Stimulated activated CD4-positive, alpha-beta T cell treated with anti-CD3 and anti-CD28 coated beads, Interleukin-15, amount 100 ng/mL, for 1 hour (primary cell): ENCODE measurements around the gene DSP.

ENCODE experiments used
- DNase-seq, 2 donors: peaks; one replicate each; pipeline ENCODE4 v3.0.0-alpha.2; 2020; ENCODE audit warnings: low read depth in 1 of 2, low spot score in 1 of 2

The DSP gene, protein sequence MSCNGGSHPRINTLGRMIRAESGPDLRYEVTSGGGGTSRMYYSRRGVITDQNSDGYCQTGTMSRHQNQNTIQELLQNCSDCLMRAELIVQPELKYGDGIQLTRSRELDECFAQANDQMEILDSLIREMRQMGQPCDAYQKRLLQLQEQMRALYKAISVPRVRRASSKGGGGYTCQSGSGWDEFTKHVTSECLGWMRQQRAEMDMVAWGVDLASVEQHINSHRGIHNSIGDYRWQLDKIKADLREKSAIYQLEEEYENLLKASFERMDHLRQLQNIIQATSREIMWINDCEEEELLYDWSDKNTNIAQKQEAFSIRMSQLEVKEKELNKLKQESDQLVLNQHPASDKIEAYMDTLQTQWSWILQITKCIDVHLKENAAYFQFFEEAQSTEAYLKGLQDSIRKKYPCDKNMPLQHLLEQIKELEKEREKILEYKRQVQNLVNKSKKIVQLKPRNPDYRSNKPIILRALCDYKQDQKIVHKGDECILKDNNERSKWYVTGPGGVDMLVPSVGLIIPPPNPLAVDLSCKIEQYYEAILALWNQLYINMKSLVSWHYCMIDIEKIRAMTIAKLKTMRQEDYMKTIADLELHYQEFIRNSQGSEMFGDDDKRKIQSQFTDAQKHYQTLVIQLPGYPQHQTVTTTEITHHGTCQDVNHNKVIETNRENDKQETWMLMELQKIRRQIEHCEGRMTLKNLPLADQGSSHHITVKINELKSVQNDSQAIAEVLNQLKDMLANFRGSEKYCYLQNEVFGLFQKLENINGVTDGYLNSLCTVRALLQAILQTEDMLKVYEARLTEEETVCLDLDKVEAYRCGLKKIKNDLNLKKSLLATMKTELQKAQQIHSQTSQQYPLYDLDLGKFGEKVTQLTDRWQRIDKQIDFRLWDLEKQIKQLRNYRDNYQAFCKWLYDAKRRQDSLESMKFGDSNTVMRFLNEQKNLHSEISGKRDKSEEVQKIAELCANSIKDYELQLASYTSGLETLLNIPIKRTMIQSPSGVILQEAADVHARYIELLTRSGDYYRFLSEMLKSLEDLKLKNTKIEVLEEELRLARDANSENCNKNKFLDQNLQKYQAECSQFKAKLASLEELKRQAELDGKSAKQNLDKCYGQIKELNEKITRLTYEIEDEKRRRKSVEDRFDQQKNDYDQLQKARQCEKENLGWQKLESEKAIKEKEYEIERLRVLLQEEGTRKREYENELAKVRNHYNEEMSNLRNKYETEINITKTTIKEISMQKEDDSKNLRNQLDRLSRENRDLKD (N-terminal part only)

DNA sequence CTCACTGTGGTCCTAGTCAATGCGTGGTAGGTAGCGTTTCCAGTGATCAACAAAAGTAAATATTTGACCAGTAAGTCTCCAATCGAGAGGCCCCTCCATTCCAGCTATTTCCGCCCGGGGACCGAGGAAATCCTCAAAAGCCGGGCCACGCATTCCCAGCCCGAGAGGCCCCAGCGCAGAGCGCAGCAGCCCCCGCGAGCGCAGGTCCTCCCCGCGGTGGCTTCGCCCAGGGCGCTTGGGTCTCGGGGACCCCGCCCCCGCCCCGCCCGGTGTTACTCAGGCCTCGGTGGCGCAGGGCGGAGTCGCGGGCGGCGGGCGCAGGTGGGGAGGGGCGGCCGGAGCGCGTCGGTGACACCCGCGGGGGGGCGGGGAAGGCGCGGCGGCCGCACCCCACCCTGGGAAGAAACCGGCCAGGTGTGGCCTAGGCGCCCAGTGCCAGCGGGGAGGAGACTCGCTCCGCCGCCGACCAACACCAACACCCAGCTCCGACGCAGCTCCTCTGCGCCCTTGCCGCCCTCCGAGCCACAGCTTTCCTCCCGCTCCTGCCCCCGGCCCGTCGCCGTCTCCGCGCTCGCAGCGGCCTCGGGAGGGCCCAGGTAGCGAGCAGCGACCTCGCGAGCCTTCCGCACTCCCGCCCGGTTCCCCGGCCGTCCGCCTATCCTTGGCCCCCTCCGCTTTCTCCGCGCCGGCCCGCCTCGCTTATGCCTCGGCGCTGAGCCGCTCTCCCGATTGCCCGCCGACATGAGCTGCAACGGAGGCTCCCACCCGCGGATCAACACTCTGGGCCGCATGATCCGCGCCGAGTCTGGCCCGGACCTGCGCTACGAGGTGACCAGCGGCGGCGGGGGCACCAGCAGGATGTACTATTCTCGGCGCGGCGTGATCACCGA lies at the start of gene DSP:
Gene DSP (plus strand): TSS at position 497 of the 890 bp plus-strand sequence. CDS start 245 bp downstream, at position 742.
- no peak for DNase-seq

DNA sequence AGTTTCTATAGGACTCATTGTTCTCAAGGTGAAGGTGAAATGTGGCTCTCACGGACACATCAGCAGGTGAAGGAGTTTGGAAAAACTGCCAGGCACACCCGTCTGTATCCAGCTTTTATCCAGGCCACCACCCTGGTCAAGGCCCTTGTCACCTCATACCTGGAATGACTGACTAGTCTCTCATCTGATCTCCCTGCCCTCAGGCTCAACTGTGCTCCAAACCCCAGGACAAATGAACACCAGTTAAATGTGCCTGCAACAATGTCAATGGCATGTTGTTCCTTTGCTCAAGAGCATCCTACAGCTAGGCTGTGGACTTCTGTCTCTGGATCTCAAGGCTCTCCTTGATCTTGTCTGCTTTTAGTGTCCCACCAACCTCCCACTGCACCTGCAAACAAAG lies 47.6 kb upstream of the DSP start:
- no peak for DNase-seq

DNA sequence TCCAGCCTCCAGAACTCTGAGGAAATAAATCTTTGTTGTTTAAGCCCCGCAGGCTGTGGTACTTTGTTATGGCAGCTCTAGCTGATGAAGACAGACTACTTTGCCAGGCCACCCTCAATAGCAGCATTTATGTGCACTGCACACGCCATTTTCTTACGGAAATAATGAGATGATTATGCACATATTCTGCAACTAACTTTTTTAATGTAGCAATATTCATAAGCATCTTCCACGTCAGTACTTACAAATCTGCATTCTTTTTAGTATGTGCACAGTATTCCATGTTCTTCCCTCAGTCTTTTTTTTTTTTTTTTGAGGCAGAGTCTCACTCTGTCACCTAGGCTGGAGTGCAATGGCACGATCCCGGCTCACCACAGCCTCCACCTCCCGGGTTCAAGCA lies 46.8 kb upstream of the DSP start:
- DNase-seq: no peak

DNA sequence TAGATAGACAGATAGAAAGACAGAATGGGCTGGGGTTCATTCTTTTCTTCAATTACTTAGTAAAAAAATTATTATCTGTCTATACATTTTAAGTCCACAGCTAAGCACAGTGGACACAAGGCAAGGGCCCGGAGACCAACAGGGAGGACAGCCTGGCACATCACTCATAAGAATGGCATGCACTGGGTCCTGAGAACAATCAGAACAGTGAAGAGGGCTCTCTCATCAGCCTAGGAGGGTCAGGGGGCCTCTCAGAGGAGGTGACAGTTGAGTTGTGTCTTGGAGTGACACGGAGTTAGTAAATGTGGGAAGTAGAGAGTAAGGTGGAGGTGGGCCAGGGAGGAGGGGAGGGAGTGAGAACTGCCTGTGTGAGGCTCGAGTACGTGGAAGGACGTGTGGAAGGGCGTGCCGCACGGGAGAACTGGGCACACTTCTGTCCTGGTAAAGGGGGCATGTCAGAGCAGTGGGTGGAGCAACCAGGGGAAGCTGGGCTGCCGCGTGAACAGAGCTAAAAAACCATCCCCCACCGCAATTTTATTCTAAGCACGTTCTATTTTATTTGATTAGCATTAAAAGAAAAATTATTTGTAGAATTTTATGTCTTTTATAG lies 45.1 kb upstream of the DSP start:
- DNase-seq: no peak

DNA sequence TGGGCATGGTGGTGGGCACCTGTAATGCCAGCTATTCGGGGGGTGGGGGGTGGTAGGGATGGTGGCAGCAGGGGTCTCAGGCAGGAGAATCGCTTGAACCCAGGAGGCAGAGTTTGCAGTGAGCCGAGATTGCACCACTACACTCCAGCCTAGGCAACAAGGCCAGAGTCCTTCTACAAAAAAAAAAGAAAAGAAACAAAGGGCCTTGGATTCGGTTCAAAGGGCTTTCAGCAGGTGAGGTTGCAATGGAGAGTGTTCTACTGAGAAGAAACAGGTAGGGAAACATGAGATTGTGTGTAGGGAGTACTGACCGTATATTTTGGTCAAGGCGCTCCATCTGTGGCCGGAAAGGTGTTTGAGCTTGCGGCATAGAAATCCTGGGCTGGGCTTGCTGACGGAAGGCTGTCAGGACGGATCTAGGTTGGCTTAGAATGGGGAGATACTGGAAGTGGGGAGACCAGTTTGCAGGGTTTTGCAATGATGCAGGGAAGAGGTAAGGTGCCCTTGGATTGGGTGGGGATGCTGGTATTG lies 40.7 kb upstream of the DSP start:
- no peak for DNase-seq

DNA sequence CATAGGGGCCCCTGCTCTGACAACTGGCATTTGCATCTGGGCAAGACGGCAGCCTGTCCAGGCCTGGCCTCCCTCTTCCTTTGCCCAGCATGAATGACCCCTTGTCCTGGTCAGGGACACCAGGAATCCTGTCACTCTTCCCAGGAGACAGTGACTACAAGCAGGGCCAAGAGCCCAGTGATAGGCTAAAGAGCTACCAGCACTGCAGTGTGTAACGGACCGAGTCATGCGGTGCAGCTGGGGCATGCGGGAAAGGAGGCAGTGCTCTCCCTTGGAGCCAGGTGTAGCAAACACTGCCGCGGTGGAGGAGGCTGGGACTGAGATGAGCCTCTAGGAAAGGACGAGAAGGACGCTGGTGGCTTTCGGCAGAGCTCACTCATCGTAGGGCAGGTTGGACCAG lies 38.7 kb upstream of the DSP start:
- no peak for DNase-seq

DNA sequence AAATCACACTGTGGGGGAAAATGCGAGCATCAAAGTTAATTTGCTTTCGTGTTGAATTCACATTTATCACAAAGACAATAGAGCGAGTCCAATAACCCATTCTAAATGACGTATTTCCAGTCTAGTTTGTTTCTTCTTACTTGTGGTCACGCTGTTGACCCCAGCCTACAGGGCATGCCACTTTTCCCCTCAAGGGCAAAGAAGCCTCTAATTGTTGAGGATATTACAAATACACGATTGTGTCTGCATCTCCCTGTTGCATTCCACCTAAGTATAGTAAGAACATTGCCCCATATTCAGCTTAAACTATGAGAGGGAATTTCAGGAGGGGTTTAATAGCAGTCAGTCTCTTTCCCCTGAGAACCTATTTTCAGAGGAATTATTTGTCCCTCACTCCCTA lies 37.4 kb upstream of the DSP start:
- no peak for DNase-seq

DNA sequence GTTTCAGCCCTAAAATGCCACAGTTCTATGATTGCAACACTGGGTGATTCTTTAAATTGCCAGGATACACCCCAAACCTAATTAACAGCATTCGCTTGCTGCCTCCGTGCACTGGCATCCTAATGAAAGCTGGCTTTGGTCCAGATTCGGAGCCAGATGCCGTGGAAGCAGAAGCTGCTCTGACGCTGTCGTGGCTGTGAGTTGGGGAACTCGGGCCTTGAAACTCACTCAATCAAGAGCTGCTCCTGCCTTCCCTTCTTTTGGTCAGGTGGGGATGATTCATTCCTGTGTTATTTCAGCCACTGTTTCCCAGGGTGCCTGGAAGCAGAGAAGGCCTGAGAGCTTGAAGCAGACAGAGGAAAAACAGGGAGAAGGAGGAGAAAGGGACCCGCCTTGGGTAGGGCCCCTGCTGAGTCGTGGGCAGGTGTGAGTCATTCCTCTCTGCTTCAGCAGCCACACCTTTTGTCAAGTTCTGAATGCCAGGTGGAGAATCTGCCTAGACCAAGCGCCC lies 36.2 kb upstream of the DSP start:
- DNase-seq: no peak

DNA sequence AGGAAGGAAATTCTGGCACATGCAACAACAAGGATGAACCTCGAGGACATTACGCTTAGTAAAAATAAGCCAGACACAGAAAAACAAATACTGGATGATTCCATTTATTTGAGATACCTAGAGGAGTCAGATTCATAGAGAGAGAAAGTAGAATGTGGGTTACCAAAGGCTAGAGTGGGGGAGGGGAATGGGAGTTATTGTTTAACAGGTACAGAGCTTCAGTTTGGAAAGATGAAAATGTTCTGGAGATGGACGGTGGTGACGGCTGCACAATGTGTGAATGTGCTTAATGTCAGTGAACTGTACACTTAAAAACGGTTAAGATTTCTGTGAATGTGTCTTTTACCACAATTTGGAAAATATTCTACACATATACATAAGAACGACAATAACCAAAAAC lies 33.9 kb upstream of the DSP start:
- DNase-seq: no peak

DNA sequence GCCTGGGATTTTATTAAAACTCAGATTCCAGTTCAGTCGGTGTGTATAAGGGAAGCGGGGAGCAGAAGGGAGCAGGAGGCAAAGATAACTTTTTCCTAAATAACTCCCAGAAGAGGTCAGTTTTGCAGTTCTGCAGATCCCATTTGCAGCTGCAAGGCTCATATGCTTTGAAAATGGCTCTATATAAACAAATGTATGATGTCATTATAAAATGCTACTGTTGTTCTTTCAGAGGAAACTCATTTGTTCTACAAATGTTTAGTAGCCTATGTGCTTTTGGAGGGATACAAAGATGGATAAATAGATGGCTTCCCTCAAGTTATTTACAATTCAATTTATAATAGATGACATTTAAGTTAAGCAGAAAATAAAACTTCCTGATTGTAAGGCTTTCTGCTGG lies 29.2 kb upstream of the DSP start:
- DNase-seq: no peak

DNA sequence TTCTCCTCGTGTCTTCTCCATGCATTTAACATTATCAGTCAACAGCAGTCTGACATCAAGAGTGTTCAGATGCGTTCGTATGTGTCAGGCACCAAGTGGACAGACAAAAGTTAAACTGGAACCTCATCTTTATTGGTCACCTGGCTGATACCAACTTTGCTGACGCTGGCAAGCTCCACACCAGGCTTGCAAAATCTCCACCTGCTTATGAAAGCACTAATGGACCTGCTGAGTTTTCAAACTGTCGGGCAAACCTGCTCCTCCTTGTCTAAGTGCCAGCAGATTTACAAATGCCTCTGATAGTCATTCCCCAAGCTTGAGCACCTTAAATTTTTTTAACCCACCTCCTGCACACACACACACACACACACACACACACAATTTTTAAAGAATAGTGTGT lies 27.9 kb upstream of the DSP start:
- no peak for DNase-seq

DNA sequence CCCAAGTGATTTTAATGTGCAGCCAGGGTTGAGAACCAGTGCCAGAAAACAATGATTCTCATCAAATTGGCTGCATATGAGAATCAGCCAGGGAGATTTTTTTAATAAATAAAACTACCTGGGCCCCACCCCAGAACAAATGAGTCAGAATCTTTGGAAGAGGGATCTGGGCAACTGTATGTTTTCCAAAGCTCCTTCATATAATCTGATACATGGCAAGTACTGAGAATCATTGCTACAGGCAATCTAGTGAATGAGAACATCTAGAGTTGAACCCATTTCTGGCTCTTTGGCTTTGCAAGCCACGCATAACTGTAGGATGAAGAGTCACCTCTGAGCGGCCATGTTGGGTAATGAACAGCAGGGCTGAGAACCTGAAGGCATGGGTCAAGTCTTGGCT lies 26.1 kb upstream of the DSP start:
- DNase-seq: no peak

DNA sequence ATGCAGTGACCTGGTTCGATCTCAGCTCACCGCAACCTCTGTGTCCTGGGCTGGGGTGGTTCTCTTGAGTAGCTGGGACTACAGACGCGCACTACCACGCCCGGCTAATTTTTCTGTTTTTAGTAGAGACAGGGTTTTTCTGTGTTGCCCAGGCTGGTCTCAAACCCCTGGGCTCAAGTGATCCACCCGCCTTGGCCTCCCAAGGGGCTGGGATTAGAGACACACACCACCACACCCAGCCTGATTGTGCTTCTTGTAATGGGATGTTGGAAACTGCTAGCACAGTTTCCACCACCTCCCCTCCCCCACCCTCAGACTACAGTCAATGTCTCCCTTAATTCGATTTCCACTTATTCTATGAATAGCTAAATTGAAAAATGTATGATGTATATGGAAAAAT lies 22.6 kb upstream of the DSP start:
- no peak for DNase-seq

DNA sequence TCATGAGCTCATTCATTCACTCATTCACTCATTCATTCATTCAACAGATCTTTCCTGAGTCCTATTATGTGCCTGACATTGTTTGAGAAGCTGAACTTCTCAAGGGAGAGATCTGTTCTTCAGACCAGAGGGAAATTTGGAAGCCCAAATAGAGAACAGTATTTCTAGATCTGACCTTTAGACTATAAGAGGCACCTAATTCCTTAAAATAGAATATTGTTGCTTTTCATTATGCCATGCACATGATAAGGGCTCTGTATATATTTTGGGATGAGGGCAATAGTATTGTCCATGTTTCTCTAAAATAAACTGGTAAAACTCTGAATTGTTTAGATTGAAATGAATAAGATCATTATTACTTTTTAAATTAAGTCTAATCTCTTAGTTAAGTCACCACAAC lies 18.6 kb upstream of the DSP start:
- DNase-seq: no peak

DNA sequence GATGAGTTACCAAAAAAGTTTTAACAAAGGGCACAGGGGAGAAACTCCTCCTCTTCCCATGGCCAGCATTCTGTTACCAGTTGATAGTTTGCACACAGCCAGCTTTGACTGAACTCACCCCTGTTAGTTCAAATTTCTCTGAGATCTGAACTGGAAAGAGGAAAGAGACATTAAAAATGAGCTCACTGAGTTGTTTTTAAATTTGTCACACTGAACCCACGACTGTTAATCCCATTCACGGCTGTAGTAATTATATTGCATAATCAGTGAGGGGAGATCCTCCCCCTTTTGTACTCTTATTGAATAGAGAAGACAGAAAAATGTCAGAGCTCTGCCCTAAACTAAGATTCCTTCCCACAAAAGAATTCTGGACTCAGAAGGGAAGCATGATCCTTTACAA lies 17.5 kb upstream of the DSP start:
- DNase-seq: no peak

DNA sequence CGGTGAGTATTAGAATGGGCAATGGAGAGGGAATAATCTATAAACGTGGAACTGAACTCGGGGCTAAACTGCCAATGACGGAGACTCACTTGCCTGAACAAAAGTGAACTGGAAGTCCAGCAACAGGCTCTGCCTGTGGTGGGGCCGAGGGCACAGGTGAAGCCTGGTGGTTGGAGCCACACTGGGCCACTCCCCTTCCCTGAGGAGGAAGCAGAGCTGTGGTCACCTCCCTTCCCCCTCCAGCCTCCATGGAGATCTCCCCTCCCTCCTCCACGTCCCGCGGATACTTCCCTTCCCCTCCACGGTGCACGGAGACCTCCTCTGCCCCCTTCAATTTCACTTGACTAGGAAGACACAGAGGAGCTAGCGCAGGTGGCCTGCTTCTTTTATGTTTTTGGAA lies 14.7 kb upstream of the DSP start:
- DNase-seq: no peak

DNA sequence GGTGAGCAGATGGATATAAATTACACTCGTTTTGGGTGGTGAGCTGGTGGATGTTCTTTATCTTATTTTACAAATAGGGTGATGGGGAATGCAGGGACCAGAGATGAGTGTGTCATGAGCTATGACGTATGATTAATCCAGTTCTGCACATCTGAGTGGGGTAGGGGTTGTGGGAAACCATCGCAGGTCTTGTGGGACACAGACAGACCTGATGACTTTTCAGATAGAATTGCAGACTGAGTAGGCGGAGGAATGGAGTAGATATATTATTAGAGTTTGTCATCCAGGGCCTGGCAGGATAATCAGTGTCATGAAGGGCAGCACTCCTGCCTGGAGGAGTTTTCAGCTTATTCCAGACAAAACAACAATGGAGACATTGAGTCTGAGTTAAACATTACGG lies 12.9 kb upstream of the DSP start:
- DNase-seq: no peak

DNA sequence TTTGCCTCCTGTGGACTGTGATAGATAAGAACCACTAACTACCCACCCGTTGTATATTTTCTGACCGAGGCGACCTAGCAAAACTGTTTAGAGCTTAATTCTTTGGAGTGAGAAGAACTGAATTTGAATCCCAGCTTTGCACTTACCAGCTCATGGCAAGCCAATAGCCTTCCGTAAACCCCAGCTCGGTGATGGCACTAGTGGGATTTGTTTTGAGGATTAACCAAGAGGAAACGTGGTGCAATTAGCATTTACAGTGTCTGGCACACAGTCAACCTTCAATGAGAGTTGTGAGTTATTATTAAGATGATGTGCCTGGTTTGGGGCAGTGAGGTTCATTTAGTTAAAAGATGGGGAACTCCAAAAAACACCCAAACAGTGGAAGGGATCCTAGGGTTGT lies 12.3 kb upstream of the DSP start:
- no peak for DNase-seq

DNA sequence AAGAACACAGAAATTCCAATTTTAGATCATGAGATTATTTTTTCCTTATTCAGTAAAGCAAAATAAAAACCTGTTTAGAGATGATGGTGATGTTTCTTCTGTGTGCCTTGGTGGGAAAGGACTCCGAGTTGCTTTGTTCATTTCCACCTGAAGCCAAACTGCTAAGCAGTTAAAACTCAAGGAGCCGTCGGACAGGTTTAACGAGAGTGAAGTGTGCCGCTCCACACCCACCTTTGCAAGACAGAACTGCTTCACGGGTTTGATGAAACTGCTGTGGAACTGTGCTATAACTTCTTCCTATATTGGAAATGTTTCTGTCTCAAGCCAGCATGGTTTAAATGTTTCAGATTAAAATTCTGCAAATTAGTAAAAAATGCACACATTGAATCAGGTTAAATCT lies 9.2 kb upstream of the DSP start:
- no peak for DNase-seq

DNA sequence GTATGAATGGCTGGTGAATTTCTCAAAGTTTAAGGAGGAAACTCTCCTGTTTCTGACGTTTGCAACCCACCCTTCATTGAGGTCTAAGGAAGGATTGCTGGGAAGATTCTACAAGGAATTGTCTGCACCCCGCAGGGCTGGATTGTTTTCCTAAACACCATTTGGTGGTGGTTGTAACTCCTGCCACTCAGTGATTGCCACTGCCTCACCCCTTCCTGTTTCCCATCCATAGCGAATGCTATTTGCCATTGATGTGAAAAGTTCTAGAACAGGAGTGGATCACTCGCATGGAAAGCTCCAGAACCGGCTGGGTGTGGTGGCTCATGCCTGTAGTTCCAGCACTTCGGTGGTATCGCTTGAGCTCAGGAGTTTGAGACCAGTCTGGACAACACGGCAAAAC lies 8.7 kb upstream of the DSP start:
- DNase-seq: no peak
